GM19023 (cell line): ENCODE data around the gene C1orf35.

Experiments
- ATAC-seq: cut with Tn5 transposase; IDR thresholded peaks from one replicate; pipeline ENCODE4 v1.9.1; 2021; ENCODE audit warnings: mild to moderate bottlenecking, moderate library complexity; ENCODE audit not compliant: unreplicated experiment

C1orf35 gene

DNA sequence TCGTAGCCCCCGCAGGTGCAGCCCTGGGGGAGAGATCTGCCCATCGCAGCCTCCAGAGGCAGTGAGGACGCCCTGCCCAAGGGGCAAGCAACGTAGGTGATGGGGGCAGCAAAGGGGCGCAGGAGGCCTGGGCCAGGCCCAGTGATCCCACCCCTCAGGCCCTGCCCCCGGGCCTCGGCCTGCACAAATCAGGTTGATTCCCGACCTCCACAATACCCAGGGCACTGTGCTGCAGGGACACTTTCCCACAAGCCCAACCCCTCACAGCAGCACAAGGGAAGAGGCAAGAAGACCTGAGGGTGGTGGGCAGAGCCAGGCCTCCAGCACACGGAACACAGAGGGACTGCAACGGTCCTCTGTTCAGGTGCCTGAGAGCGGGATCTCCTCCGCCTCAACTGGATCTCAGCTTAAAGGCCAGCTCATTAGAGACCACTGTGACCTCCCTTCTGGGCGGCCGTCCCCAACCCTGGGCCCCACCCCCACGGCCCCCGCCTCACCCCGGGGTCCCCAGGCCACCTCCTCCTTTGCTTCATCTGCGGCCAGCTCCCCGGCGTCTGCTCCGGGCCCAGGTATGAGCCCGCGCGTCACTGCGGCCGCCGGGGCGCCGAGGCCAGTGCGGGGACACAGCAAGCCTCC lies 21.4 kb downstream of the C1orf35 start:
- ATAC-seq, result peak; percentile 26

DNA sequence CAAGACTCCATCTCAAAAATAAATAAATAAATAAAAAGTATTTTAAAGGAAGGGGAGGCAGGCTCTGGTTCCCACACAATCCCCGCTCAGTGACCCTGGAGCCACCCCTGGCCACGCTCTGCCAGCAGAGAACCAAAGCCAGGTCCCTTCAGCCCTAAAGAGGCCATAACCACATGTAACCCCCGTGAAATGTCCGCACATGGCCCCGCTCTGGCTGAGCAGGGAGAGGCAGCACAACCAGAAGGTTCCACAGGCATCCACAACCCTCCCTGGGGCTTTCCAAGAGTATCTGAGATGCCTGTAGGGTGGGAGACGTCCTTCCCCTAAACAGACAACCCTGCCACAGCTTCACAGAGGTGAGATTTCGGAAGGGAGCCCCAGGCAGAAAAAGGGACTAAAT lies 22.0 kb downstream of the C1orf35 start:
- ATAC-seq, result no peak

- no peak for ATAC-seq
Measured at GRCh38 chr1:228079601-228080263, 23.4 kb downstream of the C1orf35 start.

DNA sequence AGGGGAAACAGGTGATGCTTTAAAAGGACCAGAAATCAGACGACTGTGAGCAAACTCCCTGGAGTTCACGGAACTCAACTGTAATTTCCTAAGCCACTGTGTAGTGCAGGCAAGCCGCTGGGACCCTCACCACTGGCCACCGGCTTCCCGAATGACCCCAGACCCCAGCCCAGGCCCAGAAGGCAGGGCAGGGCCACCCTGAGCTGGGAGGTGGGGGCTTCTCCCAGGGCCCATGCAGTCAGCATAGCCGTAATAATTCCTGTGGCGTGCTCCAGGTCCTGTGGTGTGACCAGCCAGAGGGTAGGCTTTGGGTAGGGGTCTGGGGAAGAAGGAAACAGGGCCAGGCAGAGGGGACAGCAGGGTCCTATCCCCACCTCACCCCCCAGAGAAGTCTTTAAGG lies 24.1 kb downstream of the C1orf35 start:
- no peak for ATAC-seq

DNA sequence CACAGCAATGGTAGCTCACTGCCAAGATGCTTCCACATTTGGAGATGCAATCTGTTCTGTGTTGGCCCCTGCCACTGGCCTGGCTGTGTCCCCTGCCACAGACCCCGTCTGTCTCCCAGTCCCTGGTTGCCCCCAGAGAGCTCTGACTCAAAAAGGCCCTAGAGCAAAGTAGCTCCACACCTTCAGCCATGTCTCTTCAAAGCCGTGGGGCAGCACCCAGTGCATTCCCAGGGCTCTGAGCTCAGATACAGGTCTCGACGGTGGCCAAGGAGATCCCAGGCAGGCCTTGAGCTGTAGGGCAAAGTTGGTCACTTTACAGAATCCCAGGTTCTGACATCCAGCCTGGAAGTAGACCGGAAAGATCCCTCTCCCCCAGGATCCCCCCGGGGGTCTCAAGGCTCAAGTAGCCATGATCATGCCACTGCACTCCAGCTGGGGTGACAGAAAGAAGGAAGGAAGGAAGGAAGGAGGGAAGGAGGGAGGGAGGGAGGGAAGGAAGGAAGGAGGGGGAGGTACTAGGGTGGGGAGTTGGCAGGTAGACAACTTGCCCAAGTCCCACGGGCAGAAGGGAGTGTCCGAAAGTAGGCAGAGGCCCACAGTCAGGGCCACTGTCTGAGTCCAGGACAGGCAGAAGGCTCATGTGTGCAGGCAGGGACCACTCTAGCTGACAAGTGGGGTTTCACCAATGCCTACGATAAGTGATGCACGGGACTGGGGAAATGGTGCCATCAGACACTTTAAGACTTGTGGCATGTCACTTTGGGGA lies 25.4 kb downstream of the C1orf35 start:
- ATAC-seq, result no peak

GRCh38 chr1:228076796-228077430 lies 26.2 kb downstream of the C1orf35 start:
- ATAC-seq, result no peak

GRCh38 chr1:228075801-228076271 lies 27.3 kb downstream of the C1orf35 start:
- ATAC-seq, result no peak

DNA sequence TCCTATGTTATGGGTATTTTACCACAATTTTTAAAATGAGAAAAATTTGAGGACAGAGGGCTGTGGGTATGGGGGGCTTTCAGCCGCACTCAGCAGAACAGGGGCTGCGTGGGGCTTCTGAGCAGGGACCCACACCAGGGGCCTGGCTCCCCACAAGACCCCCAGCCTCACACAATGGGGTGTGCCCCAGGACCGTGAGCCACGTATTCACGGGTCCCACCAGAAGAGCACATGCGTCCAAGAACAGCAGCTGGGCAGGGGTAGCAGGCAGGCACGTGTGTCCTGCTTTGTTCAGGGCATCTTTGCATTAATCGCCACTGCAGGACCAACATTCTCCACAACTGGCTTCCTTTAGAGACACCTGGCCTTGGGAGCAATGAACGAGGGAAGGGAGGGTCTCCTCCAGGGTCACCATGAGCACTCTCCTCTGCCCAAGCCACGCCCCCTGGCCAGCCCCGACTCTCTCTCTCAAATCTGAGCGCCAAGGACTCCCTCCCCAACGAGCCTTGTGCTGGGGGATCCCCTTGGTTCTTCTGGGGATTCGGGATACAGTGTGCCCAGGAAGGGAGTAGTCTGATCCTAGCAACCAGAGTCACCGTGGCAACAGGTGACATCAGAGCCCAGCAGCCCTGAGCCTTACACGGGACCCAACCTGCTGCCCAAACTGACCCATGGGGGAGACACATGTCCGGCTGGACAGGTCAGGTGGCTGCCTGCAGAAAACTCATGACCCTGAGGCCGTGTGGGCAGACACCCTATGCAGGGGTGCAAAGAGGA lies 28.0 kb downstream of the C1orf35 start:
- ATAC-seq, result no peak

GRCh38 chr1:228073857-228074545 lies 29.1 kb downstream of the C1orf35 start:
- no peak for ATAC-seq

DNA sequence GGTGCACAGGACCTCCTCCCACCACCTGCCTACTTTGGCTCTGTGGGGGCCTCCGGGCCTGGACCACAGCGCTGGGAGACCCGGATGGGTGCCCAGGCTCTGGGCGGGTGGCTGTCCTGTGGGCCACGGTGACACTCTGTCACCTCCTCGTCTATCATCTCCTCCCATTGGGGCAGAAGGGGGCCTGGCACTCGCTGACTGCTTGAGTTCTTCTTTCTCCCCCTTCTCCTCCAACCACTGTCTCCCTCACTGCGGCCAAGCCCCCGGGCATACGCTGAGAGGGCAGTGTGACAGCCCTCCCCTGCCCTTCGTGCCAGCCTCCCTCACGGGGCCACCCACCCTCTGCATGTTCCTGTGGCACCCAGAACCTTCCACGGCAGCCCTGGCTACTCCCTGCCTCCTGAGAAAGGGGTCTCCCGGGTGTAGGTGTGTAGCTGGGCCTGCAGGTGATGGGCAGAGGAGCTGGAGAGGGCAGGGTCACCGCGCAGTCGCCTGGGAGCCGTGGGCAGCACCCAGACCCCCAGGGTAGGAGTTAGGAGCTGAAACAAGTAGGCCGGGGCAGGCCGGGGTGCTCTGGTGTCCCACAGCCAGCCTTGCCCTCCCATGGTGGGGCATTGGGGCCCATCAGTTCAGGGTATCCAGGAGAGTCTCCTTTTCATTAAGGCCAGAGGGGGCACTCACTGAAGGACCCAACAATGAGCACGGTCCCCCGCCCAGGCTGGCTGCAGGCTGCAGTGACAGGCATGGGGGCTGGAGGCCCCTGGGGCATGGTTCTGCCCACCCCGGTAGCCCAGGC lies 29.9 kb downstream of the C1orf35 start:
- no peak for ATAC-seq

DNA sequence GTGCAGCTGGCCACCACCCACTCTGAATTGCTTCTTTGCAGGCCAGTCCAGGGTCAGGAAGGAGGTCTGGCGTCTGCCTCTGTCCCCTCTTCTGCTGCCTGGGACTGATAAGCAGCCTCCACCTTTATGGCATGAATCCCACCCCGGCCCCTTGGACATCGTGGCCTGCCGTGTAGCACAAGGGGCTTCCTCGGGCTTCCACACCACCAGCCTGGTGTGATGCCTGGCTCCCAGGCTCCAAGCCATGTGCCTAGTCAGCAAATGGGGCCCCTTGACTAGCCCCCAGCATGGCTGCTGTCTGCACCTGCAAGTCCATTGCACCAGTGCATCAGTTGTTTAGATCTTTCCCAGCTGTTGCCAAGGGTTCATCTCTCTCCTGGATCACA lies 30.5 kb downstream of the C1orf35 start:
- no peak for ATAC-seq

DNA sequence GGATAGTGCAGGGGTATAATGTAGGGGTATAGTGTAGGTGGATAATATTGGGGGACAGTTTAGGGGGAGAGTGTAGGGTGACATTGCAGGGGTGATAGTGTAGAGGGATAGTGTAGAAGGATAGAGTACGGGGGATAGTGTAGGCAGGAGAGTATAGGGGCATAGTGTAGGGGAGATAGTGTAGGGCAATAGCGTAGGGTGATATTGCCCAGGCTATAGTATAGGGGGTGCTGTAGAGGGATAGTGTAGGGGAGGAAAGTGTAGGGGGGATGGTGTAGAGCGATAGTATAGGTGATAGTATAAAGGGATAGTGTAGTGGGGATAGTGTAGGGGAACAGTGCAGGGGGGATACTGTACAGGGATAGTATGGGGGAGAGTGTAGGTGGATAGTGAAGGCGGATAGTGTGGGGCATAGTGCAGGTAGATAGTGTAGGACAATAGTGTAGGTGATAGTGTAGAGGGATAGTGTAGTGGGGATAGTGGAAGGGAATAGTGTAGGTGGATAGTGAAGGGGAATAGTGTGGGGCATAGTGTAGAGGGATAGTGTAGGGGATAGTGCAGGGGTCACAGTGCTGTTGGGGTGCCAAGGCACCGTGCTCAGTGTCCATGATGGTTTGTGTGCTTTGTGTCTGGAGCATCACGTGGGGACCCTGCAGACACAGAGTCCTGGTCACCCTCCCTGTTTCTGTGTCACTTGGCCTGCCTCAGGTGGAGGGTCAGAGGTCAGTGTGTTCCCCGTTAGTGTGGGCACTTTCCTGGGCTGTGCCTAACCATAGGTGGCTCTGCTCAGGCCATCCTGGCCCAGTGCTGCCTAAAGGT lies 31.1 kb downstream of the C1orf35 start:
- ATAC-seq, result no peak

GRCh38 chr1:228070851-228071250 lies 32.3 kb downstream of the C1orf35 start:
- ATAC-seq, result no peak

DNA sequence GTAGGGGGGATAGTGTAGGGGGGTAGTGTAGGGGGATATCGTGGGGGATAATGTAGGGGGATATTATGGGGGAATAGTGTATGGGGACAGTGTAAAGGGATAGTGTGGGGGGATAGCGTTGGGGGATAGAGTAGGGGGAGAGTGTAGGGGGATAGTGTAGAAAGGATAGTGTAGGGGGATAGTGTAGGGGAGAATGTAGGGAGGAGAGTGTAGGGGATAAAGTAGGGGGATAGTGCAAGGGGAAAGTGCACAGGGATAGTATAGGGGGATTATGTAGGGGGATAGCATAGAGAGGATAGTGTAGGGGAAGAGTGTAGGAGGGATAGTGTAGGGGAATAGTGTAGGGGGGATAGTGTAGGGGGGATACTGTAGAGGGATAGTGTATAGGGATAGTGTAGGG lies 33.0 kb downstream of the C1orf35 start:
- no peak for ATAC-seq

DNA sequence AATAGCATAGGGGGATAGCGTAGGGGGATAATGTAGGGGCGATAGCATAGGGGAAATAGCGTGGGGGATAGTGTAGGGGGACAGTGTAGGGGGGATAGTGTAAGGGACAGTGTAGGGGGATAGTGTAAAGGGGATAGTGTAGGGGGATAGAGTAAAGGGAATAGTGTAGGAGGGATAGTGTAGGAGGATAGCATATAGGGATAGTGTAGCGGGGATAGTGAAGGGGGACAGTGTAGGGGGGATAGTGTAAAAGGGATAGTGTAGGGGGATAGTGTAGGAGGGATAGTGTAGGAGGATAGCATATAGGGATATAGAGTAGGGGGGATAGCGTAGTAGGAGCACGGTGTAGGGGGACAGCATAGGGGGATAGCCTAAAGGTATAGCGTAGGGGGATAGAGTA lies 34.8 kb downstream of the C1orf35 start:
- no peak for ATAC-seq

- ATAC-seq, result no peak
Measured at GRCh38 chr1:228066891-228067654, 36.1 kb downstream of the C1orf35 start.

DNA sequence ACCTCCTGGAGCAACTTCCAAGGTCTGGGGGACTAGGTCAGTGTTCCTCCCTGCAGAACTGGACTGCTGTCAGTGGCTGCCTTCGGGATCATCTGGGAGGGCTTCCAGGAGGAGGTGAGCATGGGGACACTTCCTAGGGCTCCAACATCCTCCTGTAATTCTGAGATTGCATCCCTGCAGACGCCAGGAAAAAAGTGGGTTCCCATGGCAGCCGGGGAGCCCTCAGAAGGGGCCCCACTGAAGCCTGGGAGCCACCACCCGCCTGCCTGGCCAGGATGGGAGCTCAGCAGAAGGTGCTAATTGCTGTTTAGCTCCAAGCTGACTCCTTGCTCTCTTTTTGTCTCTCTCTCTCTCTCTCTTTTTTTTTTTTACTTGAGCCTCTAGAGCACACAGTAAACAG lies 36.7 kb downstream of the C1orf35 start:
- ATAC-seq, result no peak
